Stimulated activated CD8-positive, alpha-beta memory T cell treated with anti-CD3 and anti-CD28 coated beads, Interleukin-2, amount 100 ng/mL, for 1 hour (primary cell): ENCODE results near the gene IKZF3.
"Not testable (repeated sequence)": the region's sequence is repeated elsewhere in the genome, so short reads cannot be mapped to it uniquely, and the experiment has no call there.

Experiments
- DNase-seq, 2 donors: peaks; one replicate each; pipeline ENCODE4 v3.0.0-alpha.2; 2020; ENCODE audit warnings: low read depth in 2 of 2

IKZF3 gene

GRCh38 chr17:39781031-39781860 is 82.9 kb downstream of the IKZF3 start:
- DNase-seq = no peak

DNA sequence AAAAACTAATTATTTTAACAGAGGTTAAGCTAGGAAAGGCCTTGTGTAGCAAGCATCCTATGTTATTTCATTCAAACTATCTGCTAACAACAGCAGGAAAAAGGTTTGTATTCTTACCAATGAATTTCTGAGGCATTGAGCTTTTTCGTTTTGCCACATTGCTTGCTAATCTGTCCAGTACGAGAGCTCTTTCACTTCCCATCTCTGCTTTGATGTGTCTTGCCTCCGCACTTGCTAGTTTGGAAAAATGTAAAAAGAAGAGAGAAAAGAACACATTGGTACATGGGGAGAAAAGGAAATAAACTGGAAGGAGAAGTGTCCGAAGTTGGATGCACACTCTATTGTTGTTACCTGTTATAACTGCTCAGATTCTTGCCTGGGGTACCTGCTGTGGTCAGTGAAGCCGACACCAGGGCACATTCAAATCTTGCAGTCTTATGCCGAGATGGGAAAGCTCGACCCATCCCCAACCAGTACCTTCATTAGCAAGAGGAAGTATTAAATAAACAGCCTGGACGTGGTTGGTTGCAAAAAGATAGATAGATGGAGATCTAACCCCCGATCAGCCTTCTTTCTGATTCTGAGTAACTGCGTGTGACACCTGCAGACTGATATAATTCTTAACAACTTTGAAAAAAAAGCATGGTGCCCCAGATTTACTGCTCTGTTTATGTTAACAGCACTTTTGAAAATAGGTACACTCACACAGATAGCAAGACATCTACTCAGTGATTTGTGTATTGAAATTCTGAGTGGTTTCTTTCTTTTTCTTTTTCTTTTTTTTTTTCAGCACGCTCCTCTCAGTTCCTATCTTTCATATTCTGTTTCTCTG is 86.4 kb downstream of the IKZF3 start:
- no peak for DNase-seq

- no peak for DNase-seq
These were observed 87.9 kb downstream of the IKZF3 start for GRCh38 chr17:39776252-39776651.

GRCh38 chr17:39775031-39775430 is 89.1 kb downstream of the IKZF3 start:
- no peak for DNase-seq

GRCh38 chr17:39774047-39774446 is 90.1 kb downstream of the IKZF3 start:
- DNase-seq = no peak

- DNase-seq = no peak
These were observed 90.9 kb downstream of the IKZF3 start for GRCh38 chr17:39772987-39773934.

DNA sequence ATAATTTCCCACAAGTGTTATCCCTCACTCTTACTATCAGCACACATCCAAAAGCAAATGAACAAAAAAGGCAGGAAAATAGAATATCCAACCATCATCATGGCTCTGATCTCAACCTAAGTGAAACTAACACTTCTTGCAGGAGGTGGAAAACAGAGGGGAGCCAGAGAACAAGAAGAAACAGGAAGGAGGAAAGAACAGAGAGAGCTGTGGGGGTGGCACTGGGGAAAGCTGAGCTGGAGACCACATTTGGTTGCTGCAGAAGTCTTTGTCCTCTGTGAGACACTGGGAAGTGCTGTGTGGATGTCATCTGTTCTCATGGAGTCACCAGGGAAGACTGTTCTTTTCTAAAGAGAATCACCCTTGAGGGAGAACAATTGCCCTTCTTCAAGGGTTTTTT is 91.7 kb downstream of the IKZF3 start:
- DNase-seq = no peak

DNA sequence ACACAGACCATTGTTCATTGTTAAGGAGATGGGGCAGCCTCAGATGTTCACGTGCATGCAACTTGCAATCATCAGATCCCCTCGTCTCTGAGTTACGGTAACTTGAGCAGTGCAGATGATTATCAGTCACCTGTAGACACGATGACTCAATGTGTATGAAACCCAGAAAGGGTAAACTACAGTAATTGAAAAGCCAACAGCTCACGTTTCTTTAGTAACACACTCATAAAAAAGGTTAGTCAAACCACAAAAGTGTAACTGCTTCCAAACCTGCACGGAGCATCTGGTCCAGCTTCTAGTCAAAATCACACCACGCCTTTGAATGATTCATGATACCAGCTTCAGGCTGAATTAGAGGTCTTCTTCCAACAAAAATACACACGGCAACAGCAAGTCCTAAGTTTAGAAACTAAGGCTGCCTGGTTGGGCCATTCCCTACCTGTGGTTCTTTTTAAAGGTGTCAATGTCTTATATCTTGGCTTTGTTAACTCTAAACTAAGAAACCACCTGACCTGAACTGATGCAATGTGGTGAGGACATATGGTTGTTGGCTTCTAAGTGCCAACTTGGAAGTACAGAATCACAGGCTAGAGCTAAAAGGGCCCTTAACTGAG is 94.0 kb downstream of the IKZF3 start:
- peak in 1 of 2 donors; percentile 25 for DNase-seq

GRCh38 chr17:39767147-39767546 is 97.0 kb downstream of the IKZF3 start:
- DNase-seq = no peak

DNA sequence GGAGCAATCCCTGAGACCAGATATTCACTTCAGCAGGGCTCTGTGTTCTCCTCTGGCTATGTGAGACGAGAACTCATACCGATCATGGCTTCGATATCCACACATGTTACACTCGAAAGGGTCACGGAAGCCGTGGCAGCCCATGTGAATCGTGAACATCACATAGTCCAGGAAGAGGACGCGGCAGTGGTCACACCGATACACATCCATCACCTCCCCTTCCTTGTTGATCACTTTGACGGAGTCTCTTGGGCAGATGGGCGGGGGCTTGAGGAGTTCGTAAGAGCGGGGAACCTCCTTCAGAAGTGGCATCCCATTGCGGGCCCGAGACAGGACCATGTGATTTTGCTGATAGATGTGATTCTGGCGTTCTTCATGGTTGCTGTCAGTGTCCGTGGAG is 98.3 kb downstream of the IKZF3 start:
- DNase-seq = no peak

DNA sequence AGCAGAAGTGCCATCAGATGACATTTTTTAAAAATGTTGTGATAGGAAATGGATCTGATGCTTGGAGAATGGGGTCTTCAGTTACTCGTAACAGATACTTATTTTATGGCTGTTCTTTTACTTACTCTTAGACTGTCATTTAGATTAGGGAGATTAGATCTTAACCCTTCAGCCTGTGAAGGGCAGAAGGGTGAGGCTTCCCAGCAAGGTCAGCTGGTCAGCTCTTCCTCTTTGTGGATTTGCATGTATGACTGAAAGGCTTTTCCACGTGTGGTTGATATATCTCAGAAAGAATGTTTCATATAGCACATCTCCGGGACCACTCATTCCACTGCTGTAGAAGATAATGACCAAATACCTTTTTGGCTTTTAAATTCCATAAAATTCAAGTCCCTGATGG is 98.9 kb downstream of the IKZF3 start:
- DNase-seq = no peak

DNA sequence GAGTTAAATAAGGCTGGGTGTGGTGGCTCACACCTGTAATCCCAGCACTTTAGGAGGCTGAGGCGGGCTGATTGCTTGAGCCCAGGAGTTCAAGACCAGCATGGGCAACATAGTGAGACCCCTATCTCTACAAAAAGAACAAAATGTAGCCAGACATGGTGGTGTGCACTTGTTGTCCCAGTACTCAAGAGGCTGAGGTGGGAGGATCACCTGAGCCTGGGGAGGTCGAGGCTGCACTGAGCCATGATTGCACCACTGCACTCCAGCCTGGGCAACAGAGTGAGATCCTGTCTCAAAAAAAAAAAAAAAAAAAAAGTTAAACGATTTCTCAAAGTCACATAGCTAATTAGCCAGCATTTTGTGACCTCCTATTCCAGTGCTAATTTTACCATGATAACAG is 99.9 kb downstream of the IKZF3 start:
- not testable (repeated sequence) for DNase-seq

GRCh38 chr17:39763051-39763820 is 100.9 kb downstream of the IKZF3 start:
- no peak for DNase-seq

- no peak for DNase-seq
These were observed 102.1 kb downstream of the IKZF3 start for GRCh38 chr17:39761861-39762496.

GRCh38 chr17:39759204-39759603 is 104.9 kb downstream of the IKZF3 start:
- no peak for DNase-seq

GRCh38 chr17:39757931-39758873 is 105.9 kb downstream of the IKZF3 start:
- DNase-seq = peak in 1 of 2 donors; percentile 46

GRCh38 chr17:39757176-39757662 is 106.9 kb downstream of the IKZF3 start:
- no peak for DNase-seq

- no peak for DNase-seq
These were observed 107.6 kb downstream of the IKZF3 start for GRCh38 chr17:39756380-39757079.
